ENCODE results near the gene FOXP1. TPM values are rescaled to one million over a fixed set of nuclear protein-coding genes. Genes with fewer than 3 reads are reported as not detected.

Gene FOXP1
- total and polyA plus RNA-seq, 2 of the 13 experiments (the other 11 are each of a cell fraction or from before 2014, with no cell fraction given) = 40.4 to 59.0 TPM

DNA sequence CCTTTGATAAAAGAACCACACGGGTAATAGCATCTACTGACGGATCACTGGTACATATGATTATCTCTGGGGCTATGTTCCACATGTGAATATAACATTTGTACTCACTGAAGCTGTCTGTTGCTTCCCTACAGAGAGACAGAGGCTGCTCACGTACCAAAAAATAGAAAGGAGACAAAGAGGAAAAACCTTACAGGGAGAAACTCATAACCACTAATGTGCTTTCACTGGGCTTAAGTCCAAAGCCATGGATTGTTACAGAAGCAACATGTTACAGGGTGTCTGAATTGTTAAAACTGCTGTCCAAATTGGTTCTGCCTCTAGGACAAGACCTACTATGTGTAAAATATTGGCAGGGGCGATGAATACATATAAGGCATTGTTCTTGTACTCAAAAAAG is 311.9 kb downstream of the FOXP1 start (continued):
- TF ChIP-seq, protein P1, sequence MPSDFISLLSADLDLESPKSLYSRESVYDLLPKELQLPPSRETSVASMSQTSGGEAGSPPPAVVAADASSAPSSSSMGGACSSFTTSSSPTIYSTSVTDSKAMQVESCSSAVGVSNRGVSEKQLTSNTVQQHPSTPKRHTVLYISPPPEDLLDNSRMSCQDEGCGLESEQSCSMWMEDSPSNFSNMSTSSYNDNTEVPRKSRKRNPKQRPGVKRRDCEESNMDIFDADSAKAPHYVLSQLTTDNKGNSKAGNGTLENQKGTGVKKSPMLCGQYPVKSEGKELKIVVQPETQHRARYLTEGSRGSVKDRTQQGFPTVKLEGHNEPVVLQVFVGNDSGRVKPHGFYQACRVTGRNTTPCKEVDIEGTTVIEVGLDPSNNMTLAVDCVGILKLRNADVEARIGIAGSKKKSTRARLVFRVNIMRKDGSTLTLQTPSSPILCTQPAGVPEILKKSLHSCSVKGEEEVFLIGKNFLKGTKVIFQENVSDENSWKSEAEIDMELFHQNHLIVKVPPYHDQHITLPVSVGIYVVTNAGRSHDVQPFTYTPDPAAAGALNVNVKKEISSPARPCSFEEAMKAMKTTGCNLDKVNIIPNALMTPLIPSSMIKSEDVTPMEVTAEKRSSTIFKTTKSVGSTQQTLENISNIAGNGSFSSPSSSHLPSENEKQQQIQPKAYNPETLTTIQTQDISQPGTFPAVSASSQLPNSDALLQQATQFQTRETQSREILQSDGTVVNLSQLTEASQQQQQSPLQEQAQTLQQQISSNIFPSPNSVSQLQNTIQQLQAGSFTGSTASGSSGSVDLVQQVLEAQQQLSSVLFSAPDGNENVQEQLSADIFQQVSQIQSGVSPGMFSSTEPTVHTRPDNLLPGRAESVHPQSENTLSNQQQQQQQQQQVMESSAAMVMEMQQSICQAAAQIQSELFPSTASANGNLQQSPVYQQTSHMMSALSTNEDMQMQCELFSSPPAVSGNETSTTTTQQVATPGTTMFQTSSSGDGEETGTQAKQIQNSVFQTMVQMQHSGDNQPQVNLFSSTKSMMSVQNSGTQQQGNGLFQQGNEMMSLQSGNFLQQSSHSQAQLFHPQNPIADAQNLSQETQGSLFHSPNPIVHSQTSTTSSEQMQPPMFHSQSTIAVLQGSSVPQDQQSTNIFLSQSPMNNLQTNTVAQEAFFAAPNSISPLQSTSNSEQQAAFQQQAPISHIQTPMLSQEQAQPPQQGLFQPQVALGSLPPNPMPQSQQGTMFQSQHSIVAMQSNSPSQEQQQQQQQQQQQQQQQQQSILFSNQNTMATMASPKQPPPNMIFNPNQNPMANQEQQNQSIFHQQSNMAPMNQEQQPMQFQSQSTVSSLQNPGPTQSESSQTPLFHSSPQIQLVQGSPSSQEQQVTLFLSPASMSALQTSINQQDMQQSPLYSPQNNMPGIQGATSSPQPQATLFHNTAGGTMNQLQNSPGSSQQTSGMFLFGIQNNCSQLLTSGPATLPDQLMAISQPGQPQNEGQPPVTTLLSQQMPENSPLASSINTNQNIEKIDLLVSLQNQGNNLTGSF (CRISPR knock-in tag; IDR thresholded peaks at IDR 0.05) = no peak
- TF ChIP-seq, protein P2, sequence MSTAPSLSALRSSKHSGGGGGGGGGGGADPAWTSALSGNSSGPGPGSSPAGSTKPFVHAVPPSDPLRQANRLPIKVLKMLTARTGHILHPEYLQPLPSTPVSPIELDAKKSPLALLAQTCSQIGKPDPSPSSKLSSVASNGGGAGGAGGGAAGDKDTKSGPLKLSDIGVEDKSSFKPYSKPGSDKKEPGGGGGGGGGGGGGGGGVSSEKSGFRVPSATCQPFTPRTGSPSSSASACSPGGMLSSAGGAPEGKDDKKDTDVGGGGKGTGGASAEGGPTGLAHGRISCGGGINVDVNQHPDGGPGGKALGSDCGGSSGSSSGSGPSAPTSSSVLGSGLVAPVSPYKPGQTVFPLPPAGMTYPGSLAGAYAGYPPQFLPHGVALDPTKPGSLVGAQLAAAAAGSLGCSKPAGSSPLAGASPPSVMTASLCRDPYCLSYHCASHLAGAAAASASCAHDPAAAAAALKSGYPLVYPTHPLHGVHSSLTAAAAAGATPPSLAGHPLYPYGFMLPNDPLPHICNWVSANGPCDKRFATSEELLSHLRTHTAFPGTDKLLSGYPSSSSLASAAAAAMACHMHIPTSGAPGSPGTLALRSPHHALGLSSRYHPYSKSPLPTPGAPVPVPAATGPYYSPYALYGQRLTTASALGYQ (CRISPR knock-in tag; IDR thresholded peaks at IDR 0.05) = no peak
- TF ChIP-seq, protein P3, sequence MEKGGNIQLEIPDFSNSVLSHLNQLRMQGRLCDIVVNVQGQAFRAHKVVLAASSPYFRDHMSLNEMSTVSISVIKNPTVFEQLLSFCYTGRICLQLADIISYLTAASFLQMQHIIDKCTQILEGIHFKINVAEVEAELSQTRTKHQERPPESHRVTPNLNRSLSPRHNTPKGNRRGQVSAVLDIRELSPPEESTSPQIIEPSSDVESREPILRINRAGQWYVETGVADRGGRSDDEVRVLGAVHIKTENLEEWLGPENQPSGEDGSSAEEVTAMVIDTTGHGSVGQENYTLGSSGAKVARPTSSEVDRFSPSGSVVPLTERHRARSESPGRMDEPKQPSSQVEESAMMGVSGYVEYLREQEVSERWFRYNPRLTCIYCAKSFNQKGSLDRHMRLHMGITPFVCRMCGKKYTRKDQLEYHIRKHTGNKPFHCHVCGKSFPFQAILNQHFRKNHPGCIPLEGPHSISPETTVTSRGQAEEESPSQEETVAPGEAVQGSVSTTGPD (CRISPR knock-in tag; IDR thresholded peaks at IDR 0.05) = no peak
- TF ChIP-seq PHF21A (CRISPR knock-in tag; IDR thresholded peaks at IDR 0.05) (no peak), BORCS8-MEF2B (CRISPR knock-in tag; IDR thresholded peaks at IDR 0.05) (no peak), ZNF766 (CRISPR knock-in tag; IDR thresholded peaks at IDR 0.05; ENCODE audit: borderline replicate concordance) (no peak), ZNF530 (CRISPR knock-in tag; IDR thresholded peaks at IDR 0.05; ENCODE audit: low read depth) (no peak), SP1 (IDR thresholded peaks at IDR 0.05) (no peak), SP1 (CRISPR knock-in tag; IDR thresholded peaks at IDR 0.05) (no peak)
- TF ChIP-seq, protein P4, sequence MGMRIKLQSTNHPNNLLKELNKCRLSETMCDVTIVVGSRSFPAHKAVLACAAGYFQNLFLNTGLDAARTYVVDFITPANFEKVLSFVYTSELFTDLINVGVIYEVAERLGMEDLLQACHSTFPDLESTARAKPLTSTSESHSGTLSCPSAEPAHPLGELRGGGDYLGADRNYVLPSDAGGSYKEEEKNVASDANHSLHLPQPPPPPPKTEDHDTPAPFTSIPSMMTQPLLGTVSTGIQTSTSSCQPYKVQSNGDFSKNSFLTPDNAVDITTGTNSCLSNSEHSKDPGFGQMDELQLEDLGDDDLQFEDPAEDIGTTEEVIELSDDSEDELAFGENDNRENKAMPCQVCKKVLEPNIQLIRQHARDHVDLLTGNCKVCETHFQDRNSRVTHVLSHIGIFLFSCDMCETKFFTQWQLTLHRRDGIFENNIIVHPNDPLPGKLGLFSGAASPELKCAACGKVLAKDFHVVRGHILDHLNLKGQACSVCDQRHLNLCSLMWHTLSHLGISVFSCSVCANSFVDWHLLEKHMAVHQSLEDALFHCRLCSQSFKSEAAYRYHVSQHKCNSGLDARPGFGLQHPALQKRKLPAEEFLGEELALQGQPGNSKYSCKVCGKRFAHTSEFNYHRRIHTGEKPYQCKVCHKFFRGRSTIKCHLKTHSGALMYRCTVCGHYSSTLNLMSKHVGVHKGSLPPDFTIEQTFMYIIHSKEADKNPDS (CRISPR knock-in tag; IDR thresholded peaks at IDR 0.05) = no peak
- TF ChIP-seq, protein P5, sequence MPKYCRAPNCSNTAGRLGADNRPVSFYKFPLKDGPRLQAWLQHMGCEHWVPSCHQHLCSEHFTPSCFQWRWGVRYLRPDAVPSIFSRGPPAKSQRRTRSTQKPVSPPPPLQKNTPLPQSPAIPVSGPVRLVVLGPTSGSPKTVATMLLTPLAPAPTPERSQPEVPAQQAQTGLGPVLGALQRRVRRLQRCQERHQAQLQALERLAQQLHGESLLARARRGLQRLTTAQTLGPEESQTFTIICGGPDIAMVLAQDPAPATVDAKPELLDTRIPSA (CRISPR knock-in tag; IDR thresholded peaks at IDR 0.05; ENCODE audit: borderline replicate concordance) = no peak
